HG02943 (cell line): ENCODE measurements around the gene TEDDM1.
"Not testable (repeated sequence)": the region's sequence is repeated elsewhere in the genome, so short reads cannot be mapped to it uniquely, and the experiment has no call there.

Source experiments
- ATAC-seq: cut with Tn5 transposase; IDR thresholded peaks from one replicate; pipeline ENCODE4 v1.9.1; 2021; ENCODE audit warnings: mild to moderate bottlenecking, low read depth, moderate library complexity; ENCODE audit not compliant: unreplicated experiment

TEDDM1 gene

DNA sequence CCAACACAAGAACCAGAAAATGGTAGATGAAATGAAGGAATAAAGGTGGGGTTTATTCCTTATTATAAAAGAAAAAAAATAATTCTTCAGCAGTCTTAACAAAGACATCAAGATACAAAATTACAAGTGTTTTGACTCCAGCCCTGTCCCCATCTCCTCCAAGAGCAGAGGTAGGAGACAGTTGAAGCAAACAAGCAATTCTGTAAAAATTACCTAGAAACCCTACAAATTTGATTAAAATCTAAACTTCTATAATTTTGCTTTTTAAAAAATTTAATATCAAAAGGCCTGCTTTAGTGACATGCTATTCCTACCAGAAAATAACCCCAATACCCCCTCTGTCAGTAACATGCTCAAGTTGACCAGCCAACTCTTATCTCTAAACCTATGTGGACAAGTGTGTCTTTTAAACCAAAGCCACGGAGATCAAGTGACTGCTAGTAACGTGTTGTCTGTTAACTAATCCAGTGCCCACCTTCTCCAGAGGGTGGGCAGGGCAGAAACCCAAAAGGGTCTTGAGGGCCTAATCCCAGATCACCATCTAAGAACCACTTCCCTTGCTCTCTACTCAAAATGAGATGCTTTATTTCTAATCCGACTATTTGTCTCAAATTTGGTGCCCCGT, 17.3 kb downstream of the TEDDM1 start:
- no peak for ATAC-seq

DNA sequence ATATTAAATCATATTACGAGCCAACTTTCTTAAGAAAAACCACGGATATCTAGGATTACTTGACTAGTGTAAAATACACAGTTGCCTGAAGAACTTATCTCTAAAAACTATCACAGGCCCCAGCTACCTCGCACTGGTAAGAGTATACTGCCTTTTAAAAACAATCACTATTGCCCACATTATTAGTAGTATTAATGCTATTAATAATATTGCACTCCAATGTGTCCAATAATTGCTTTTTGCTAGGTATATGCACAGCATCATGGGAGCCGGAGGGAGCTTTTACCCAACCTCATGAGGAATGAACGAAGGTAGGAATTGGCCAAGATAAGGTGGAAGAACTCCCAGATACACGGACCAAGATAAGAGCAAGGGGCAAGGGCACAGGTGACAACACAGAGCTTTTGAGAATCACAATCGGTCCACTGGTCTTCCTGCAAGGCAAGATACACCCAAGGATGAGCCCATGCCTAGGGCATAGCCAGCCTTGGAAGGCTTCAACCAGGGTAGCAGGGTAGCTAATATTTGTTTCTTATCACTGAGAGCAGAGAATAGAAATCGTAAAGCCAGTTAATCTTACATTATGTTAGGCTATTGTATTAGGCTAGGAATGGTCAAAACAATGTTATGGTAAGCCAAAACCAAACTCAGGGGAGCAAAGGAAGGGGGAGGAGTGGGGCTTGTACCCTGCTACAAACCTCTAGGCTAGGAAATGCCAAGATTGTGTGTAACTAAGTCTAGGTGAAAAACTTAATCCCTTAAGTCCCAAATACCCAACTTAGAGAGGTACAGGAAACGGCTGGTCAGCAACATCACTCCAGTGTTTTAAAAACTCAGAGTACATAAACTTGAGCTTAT, 18.3 kb downstream of the TEDDM1 start:
- no peak for ATAC-seq

DNA sequence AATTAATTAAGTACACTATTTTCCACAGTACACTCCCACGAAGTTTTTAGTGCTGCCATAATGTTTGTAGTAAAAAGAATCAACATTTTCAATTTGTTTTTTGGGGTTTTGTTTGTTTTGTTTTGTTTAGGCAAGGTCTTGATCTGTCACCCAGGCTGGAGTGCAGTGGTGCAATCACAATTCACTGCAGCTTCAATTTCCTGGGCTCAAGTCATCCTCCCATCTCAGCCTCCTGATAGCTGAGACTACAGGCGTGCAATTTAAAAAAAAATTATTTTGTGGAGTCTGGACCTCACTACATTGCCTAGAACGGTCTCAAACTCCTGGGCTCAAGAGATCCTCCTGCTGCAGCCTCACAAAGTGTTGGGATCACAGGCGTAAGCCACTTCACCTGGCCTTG, 20.3 kb downstream of the TEDDM1 start:
- ATAC-seq, result no peak

DNA sequence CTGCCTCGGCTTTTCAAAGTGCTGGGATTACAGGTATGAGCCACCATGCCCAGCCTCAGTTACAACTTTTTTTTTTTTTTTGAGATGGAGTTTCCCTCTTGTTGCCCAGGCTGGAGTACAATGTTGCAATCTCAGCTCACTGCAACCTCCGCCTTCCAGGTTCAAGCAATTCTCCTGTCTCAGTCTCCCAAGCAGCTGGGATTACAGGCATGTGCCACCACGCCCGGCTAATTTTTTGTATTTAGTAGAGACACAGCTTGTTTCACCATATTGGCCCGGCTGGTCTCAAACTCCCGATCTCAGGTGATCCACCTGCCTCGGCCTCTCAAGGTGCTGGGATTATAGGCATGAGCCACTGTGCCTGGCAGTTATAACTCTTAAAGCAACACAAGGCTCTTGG, 20.7 kb downstream of the TEDDM1 start:
- not testable (repeated sequence) for ATAC-seq

DNA sequence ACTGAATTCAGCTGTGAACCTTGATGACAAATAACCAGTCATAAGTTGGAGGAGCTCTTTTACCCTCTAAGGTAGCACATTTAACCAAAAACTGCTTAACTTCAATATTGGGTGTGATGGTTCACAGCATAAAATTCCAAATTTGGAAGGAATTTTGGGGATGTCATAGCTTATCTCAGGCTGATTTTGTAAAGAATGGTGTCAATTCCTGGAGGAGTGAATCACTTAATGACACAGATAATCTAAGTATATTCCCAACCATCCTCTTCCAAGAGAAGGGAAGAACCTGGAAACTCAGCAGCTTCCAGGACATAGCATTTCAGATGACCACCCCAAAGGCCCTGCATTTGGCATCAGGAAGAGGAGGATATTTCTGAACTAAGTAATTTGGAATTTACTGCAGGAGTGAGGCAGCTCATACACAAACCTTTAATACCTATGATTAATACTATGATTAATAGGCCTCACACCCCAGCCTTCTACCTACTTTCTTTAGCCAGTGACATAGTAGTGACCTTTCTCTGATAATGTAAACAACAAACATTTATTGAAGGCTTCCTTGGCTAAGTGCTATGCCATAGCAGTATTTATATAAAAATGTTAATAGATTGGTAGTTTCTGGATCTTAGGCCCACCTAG, 23.4 kb downstream of the TEDDM1 start:
- ATAC-seq, result no peak

DNA sequence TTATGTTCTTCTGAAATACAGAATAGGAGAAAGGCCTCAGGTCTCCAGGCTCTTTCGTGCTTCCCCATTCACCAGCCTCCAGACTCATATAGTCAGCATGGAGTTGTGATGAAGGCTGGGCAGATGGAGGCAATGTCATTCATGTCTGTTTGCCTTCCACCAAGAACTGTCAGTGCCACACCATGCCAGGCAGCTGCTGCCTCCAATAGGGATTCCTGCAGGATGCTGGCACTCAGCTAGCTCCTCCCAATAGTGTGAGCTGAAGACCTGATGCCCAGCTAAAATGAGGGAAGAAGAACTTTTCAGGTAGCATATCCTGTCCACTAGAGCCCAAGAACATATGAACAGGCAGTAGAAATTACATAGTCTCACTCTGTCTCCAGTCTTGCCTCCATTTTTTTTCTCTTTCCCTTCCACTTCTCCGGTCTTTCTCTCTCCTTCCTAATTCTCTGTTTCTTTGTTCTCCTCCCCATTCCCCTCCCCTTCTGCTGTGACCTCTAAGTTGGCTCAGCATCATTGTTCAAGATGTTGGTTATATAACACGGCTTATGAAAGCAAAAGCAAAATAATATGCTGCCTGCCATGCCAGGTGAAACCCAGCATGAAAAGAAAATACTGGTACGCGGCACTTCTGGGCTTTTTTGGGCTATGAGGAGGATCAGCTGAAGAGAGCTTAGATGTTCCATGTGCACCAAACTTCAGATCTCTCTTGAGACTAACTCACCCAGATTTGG, 26.2 kb downstream of the TEDDM1 start:
- no peak for ATAC-seq

DNA sequence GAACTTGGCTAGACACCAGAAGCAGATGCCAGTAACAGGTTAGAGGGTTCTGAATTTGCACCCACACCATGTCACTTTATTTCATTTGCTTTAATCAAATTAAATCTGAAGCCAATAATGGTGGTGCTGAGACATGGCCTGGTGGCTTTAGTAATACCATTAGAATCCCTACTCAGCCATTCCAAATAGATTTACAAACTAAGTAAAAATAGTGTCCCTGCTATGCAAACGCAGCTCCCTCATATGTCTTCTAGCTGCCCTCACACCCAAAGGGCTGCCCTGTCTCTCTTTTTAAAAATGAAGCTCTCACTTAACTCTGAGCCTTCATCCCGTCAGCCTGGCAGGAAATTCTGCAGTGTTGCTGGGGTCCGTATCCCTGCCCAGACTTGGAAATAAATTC, 29.9 kb downstream of the TEDDM1 start:
- no peak for ATAC-seq

DNA sequence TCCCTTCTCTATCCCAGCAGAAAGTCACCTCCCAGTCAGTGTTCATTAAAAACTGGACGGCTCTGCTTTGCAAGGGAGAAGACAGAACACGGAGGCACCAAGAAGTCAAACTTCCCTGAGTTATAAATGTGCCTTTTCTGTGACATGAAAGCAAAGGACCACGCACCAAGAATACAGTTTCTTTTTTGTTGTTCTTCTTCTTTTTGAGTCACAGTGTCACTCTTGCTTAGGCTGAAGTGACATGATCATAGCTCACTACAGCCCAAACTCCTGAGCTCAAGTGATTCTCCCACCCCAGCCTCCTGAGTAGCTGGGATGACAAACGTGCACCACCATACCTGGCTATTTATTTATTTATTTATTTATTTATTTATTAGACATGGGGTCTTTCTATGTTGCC, 31.6 kb downstream of the TEDDM1 start:
- ATAC-seq, result no peak

DNA sequence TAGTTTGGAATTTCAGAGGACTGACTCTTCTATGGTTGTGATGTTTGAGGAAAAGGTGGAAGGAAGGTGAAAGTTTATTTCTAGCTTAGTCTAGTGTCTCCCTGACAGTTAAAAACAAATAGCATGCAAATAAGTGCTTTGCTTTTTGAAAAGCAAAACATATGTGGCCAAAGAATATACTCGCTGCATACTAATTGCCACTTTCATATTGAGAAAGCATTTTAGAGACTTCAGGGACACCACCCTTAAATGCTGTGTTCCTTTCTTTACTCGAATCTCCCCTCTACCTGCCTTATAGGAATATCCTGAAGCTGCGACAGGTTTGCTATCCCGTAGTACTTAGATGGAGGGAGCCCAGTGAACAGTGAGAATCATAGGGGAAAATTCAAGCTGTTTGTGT, 32.1 kb downstream of the TEDDM1 start:
- no peak for ATAC-seq

DNA sequence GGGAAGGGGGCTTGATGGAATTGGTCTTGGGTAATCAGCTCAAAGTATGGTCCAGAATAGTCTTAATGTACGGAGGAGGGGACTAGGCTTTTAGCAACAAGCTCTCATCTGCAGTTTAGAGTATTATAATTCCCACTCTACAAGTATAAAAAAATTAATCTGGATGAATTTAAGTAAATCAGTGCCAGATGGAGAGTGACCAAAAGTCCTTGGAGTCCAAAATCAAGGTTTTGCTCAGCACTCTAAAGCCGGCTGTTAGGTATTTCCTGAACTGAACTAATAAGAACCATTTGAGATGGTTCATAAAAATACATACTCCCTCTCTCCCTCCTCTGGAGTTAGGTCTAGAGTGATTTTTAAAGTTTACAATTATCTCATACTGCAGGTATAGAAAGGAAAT, 32.5 kb downstream of the TEDDM1 start:
- no peak for ATAC-seq

DNA sequence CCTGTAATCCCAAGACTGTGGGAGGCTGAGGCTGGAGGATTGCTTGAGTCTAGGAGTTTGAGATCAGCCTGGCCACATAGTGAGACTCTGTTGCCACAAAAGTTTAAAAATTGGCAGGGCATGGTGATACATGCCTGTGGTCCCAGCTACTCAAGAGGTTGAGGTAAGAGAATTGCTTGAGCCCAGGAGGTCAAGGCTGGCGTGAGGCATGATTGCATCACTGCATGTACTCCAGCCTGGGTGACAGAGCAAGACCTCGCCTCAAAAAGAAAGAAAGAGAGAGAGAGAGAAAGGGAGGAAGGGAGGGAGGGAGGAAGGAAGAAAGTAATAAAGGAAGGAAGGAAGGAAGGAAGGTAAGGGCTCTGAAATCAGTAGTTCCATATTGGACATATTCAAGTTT, 33.9 kb downstream of the TEDDM1 start:
- ATAC-seq, result no peak

DNA sequence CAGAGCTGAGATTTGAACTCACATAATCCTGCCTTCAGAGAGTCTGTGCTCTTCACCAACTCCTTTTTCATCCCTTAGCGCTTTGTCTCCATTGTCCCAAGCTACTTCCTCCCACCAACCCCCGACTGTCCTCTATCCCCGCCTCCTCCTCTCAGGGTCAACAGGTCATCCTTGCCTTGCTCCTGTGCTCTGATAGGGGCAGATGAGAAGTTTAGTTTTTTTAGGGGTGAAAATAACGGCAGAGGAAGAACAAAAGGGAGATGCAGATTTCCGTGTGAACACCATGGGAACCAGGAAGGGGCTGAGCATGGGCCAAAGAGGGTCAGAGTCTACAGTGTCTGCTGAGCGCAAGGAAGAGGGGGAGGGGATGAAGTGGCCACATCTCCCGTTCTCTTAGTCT, 40.8 kb downstream of the TEDDM1 start:
- ATAC-seq, result no peak

DNA sequence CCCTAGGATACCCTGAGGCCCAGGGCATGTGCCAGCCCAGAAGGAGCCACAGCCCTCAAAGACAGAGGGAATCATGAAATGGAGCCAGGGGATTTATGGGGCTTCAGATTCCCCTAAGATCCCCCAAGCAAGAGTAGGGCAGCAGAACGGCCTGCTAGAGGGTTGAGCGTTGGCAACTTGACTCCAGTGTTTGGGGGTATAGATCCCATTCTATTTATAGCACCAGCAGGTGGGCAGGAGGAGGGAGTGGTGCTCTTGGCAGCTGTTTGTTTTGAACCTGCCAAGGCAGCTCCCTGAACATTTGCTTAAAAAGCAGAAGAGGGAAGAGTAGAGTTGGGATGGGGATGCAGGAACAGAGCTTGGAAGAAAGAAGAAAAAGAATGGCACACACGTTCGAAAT, 42.6 kb downstream of the TEDDM1 start:
- ATAC-seq, result no peak

DNA sequence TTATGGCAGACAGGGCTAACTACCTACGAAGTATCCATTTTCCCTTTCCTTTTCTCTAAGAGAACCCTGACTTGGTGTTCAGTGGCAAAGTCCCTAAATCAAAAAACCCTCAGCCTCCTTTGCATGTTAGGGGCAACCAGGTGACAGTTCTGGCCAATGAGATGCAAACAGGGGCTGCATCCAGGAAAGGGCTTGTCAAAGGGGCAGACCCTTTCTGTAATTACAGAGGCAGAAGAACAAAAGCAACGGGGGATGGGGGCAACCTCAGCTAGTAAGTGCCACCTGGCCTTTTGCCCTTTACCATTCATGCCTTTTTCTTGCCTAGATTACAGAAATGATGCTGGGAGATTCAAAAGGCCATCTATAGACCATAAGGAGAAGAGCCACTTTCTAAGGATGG, 43.3 kb downstream of the TEDDM1 start:
- ATAC-seq, result no peak

DNA sequence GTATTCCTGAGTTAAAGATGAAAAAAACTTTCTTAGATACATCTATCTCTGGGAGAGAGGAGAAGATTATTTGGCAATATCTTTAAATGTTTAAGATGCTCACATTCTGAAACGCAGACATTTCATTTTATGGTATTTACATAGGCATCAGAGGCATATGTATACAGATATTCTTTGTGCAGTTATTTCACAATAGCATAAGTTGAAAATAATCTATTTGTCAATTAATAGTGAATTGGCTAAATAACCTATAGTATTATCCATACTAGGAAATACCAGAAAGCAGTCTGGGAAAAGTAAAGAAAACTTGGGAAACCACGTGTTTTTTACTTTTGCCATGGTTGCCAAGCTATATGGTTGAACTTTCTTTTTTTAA, 44.8 kb downstream of the TEDDM1 start:
- no peak for ATAC-seq

DNA sequence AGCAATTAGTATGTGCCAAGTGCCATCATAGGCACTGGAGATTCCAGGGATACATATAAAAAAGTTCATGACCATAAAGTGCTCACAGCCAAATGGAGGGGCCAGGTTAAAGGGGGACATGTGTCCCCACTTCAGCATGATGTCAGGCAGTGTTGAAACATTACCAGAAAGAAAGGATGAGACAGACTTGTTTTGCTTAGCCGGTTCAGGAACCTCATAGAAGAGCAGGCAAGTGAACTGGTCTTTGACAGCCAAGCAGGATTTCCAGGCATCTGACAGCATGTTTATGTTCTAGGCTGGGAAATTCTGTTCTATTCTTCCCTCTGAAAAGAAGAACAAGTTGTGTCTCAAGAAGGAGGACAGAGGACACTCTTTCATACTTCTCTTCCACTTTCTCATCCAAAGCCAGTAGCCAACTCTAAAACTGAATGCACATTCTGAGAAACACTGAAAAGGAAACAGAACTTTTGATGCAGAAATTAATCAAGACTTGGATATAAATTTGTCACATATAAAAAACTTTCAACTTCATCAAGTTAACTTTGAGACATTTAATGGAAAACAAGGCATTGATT, 48.6 kb downstream of the TEDDM1 start:
- ATAC-seq, result no peak

DNA sequence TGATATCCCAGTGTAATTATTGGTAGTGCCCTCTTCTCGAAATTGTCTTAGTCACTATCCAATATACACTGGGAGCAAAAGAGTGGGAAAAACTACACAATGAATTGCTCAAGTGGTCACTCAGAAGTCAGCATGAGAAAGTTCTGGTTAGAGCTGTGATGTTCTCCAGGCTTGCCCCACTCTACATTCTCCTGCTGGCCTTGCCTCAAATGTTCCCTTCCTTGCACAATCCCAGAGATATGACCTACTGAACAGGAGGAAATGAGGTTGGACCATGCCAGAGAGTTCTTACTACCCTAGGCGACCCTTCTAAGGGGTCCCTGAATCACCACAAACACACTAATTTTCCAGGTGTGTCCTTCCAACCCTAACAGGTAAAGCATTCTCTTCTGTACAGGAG, 49.6 kb downstream of the TEDDM1 start:
- no peak for ATAC-seq

DNA sequence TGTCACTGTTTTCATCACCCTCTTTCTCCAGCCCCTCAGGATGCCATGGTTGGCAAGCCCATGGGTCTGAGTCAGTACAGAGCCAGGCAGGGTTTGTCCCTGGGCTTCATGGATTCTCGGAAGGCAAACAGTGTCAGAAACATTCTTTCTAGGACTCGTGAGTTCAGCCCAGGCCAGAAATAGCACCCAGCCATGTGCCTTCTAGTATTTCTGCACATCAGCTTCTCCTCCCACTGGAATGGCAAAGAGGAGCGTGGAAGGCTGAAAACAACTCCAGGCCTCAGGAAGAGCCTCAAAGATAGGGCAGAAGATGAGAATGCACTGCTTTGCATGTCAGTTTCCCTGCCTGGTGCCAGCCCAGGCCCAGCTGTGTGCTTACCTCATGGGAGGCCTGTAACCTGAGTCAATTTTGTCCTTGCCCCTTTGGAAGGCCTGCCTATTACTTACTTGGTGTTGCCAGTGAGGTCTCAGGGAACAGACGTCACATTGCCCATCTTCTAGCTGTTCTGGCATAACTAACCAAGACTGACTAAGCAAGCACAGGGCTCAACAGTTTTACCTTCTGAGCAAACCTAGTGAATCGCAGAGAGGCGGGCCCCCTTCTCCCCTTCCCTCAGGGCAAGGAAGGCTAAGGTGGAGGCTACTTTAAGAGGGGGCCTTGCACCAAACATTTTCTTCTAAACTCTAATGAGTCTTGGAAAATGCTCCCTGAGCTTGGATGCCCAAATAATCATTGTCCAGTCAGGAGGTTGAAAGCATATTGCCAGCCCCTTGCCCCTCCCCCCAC, 51.3 kb downstream of the TEDDM1 start:
- no peak for ATAC-seq
